SKM-1 treated with dmso at 0.1 percent for 144 hours (cell line): ENCODE data around the gene DYRK1A.
"Not testable (repeated sequence)": the region's sequence is repeated elsewhere in the genome, so short reads cannot be mapped to it uniquely, and the experiment has no call there.

Experiments used
- DNase-seq: peaks from one replicate; lab custom pipeline; 2025; ENCODE audit not compliant: unreplicated experiment; lab: John Stamatoyannopoulos, UW

DYRK1A gene

GRCh38 chr21:37546949-37547614, 180.5 kb downstream of the DYRK1A start:
- no peak for DNase-seq

- no peak for DNase-seq
These were observed 181.1 kb downstream of the DYRK1A start for GRCh38 chr21:37547615-37548200.

GRCh38 chr21:37548521-37548981, 182.0 kb downstream of the DYRK1A start:
- no peak for DNase-seq

GRCh38 chr21:37549730-37550129, 183.2 kb downstream of the DYRK1A start:
- DNase-seq: not testable (repeated sequence)

GRCh38 chr21:37550157-37550556, 183.6 kb downstream of the DYRK1A start:
- DNase-seq: no peak

GRCh38 chr21:37550618-37551330, 184.2 kb downstream of the DYRK1A start:
- no peak for DNase-seq

GRCh38 chr21:37551331-37551992, 184.9 kb downstream of the DYRK1A start:
- no peak for DNase-seq

GRCh38 chr21:37551993-37552355, 185.4 kb downstream of the DYRK1A start:
- DNase-seq: no peak

- no peak for DNase-seq
These were observed 186.0 kb downstream of the DYRK1A start for GRCh38 chr21:37552496-37553029.

GRCh38 chr21:37553078-37553481, 186.5 kb downstream of the DYRK1A start:
- no peak for DNase-seq

GRCh38 chr21:37554661-37555379, 188.2 kb downstream of the DYRK1A start:
- DNase-seq: no peak

- DNase-seq: no peak
These were observed 189.2 kb downstream of the DYRK1A start for GRCh38 chr21:37555672-37556261.

- DNase-seq: no peak
These were observed 190.8 kb downstream of the DYRK1A start for GRCh38 chr21:37557261-37557950.

- DNase-seq: no peak
These were observed 192.2 kb downstream of the DYRK1A start for GRCh38 chr21:37558676-37559211.

- no peak for DNase-seq
These were observed 193.8 kb downstream of the DYRK1A start for GRCh38 chr21:37560385-37560784.

GRCh38 chr21:37561506-37561905, 194.9 kb downstream of the DYRK1A start:
- DNase-seq: no peak

GRCh38 chr21:37561941-37562919, 195.7 kb downstream of the DYRK1A start:
- DNase-seq: no peak

GRCh38 chr21:37562920-37563640, 196.5 kb downstream of the DYRK1A start:
- no peak for DNase-seq
